ENCODE measurements around the gene LAIR2. TPM values are rescaled to one million over a fixed set of nuclear protein-coding genes. Genes with fewer than 3 reads are reported as not detected.
"Not testable (repeated sequence)": the region's sequence is repeated elsewhere in the genome, so short reads cannot be mapped to it uniquely, and the experiment has no call there.

Gene LAIR2
- total RNA-seq, 1 donor from 2014 or later = 1.7 TPM

- no peak for DNase-seq (ENCODE audit: low spot score)
Measured at GRCh38 chr19:54492568-54492967, 10.1 kb upstream of the LAIR2 start.

DNA sequence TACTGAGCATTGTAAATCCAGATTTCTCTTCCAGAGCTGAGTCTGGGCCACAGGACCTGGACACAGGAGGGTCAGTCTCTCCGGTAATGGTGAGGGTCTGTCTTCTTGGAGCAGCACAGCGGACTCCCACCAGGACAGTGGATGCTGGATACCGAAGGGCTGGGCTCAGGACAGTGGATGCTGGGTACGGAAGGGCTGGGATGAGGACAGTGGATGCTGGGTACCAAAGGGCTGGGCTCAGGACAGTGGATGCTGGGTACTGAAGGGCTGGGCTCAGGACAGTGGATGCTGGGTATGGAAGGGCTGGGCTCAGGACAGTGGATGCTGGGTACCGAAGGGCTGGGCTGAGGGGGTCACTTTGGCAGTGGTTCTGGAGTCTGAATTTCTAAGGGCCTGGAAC, 9.6 kb upstream of the LAIR2 start:
- DNase-seq (ENCODE audit: low spot score) = peak; percentile 55

GRCh38 chr19:54493967-54494585, 8.6 kb upstream of the LAIR2 start:
- no peak for DNase-seq (ENCODE audit: low spot score)

DNA sequence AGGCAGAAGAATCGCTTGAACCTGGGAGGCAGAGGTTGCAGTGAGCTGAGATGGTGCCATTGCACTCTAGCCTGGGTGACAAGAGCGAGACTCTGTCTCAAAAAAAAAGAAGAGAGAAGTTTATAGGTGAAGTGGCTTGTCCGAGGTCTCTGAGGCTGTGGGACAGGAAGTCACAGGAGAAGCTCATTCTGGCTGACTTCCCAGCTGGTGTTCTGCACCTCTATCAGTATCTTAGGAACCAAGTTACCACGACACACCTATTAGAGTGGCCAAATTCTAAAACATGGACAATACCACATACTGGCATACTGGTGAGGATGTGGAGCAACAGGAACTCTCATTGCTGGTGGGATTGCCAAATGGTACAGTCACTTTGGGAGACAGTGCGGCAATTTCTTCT, 7.3 kb upstream of the LAIR2 start:
- not testable (repeated sequence) for DNase-seq (ENCODE audit: low spot score)

DNA sequence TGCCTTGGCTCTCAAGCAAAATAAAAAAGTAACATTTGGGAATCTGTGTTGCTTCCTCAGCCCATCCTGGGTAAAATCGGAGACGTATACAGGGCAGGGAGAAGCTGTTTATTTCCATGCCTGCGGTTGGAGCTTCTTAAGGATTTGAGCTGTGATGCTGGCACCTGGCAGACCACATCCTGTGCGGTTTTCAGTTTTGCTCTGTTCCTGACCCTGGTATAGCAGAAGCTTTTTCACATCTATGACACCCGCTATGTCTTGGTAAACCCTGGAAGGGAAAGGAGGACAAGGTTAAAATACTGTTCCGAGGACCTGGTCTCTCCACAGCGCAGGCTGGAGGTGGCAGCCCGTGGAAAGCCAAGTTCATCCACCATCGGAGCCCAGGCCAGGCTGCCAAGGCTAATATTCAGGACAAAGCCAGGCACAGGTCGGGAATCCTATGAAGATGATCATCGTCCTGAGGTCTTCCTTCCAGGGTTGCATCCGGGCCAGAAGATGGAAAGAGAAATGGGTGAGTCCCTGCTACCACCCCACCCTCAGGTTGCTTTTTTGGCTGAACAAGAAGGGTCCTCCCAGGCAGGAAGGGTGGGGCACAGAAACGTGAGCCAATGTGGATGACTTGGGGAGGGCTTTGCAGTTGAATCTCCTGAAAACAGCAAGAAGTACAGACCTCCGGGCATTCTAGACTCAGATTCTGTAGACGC, 4.7 kb upstream of the LAIR2 start:
- not testable (repeated sequence) for DNase-seq (ENCODE audit: low spot score)

- DNase-seq (ENCODE audit: low spot score) = not testable (repeated sequence)
Measured at GRCh38 chr19:54498451-54498772, 4.2 kb upstream of the LAIR2 start.

DNA sequence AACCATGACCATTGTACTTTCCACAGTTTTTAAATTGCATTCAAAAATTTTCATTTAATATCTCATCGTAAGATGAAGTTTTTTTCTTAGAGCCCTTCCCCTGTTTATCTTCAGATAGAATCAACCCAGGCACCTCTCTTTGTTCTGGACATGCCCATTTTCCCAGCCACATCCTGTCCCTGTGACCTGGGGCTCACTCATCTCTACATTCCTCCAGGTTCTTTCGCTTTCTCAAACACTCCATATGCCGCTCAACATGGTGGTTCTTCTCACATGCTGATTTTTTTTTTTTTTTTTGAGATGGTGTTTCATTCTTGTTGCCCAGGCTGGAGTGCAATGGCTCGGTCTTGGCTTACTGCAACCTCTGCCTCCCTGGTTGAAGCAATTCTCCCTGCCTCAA, 2.9 kb downstream of the LAIR2 start:
- DNase-seq (ENCODE audit: low spot score) = not testable (repeated sequence)

DNA sequence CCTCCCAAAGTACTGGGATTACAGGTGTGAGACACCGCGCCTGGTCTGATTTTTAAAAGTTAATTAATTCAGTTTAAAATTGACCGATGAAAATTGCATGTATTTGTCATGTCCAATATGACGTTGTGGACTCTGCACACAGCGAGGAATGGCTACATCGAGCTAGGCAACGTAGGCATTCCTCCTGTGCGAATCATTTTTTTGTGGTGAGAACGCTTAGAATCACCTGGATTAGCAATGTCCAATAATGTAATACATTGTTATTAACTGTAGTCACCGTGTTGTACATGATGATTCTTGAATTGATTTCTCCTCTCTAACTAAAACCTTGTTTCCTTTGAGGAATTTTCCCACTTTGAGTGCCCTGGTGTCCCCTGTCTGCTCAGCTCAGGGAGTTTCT, 3.4 kb downstream of the LAIR2 start:
- DNase-seq (ENCODE audit: low spot score) = no peak

DNA sequence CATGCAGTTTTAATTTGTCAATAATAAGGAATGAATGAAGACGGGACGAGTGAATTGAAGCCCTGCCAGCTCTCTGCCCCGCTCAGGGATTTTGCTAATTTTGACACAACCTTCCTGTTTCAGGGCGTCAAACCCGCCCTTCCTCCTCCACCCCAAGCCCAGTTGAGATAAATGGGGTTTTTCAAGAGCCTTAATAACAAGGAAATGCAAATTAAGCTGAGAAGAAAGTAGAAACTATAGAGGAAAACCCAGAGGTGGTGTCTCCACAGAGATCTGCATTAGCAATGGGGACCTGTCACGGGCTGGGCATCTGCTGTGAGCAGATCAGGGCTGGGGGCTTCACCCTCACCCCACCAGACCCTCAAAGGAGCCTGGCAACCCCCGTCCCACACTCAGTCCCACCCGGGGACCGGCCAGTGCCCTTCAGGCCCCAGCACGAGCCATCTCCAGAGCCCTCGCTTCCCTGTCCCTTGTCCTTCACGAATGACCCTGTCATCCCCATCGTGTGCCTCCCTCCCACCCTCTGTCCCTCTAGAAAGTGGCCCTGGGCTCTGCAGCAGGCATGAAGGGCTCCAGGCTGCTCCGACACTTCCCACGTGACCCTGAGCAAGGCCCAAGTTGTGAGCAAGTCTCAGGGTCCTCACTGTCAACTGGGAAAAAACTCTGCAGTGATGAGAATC, 4.5 kb downstream of the LAIR2 start:
- DNase-seq (ENCODE audit: low spot score) = not testable (repeated sequence)

- DNase-seq (ENCODE audit: low spot score) = no peak
Measured at GRCh38 chr19:54507824-54508223, 5.2 kb downstream of the LAIR2 start.

DNA sequence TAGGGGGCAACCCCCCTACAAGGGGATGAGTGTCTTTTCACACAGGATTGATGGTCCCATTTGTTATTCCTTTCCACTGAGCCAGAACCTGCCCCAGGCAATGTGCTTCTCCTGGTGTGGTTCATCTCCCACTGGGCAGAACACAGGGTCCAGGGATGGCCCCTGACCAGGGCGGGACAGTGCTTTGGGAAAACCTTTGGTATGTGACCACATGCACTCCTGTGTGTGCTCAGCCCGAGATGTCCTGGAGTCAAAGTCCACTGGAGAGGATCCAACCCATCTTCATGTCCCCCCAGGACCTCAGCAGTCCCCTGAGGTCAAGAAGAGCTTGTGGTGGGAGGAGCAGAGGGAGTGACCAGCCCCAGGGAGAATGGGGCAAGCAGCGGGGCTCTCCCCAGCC, 5.9 kb downstream of the LAIR2 start:
- not testable (repeated sequence) for DNase-seq (ENCODE audit: low spot score)

DNA sequence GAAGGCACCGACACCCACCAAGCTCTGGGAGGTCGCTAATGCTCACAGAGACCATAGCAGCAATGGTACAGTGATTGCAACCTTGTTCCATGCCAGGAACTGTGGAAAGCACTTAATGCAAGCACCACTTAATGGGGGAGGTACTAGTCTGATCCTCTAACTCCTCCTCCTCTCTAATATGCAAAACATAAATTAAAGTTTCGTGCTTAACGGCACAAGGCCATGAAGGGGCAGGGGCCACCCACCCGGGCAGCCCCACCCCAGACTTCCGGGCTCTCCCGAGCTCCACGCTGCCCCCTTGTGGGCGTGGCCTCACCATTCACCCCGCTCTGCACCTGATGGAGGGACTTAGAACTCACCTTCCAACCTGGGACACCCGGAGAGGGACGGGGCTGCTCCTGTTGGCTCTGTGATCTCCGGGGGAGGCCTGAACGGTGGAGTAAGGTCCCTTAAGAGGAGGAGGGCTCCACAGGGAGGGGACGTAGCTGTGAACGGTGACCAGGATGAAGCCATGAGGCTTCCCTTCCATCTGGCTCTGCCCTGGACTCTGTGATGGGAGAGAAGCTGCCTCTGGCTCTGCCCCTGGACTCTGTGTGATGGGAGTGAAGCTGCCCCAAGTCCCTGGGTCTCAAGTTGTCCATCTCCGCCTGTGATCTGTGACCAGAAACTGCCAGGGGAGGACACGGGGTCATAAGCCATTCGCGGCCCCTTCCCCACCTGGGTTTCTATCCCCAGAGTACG, 6.7 kb downstream of the LAIR2 start:
- not testable (repeated sequence) for DNase-seq (ENCODE audit: low spot score)

DNA sequence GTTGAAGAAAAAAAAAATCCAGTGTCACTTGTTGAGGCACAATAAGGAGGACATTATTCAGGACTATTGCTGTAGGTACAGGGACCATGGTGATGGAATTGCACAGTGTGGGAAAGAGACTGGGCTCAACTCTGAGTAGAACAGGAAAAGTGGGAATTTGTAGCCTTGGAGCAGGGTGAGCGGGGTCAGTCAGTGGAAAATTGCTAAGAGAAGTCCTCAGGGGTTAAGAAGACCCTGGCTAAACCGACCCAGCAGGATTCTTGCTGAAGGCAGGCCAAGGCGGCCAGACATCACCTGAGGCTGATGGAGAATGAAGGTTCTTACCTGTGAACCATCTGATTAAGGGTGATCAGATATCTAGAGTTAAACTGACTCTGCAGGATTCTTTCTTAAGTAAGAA, 12.5 kb downstream of the LAIR2 start:
- DNase-seq (ENCODE audit: low spot score) = peak; percentile 24

GRCh38 chr19:54517483-54517882, 14.9 kb downstream of the LAIR2 start:
- peak; percentile 68 for DNase-seq (ENCODE audit: low spot score)

DNA sequence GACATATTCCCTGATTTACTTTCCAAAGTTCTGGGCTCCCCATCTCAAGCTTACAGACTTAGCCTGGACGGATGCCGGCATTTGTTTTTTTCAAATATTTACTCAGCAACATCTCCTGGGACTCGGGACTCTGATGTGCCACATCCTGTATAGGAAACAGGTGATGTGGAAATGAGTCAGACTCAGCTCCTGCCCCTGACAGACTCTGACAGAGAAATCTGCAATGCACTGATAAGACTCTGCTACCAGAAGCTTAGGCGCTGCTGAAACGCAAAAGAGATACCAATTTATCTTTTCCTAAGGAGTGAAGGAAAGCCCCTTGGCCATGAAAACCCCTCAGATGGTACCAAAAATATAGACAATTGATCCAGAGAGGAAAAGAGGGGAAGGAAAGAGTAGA, 16.2 kb downstream of the LAIR2 start:
- DNase-seq (ENCODE audit: low spot score) = no peak

- peak; percentile 60 for DNase-seq (ENCODE audit: low spot score)
Measured at GRCh38 chr19:54521022-54521859, 18.6 kb downstream of the LAIR2 start.

- peak; percentile 22 for DNase-seq (ENCODE audit: low spot score)
Measured at GRCh38 chr19:54521860-54522513, 19.4 kb downstream of the LAIR2 start.

DNA sequence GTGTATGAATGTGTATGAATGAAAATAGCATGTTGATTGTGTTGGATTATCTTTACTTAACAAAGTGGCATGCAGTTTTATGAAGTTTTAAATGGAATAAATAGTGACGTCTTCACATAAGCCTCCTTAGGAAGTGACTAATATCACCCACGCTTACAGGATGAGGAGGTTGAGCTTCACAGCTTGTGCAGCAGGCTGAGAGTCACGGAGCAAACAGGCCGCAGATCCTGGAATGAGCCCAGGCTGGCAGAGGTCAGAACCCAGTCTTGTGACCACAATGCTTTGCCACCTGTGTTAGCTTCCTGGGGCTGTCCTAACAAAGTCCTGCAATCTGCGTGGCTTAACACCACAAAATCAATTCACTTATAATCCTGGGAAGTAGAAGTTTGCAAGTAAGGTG, 20.8 kb downstream of the LAIR2 start:
- DNase-seq (ENCODE audit: low spot score) = peak; percentile 30

GRCh38 chr19:54525636-54526035, 23.0 kb downstream of the LAIR2 start:
- no peak for DNase-seq (ENCODE audit: low spot score)

GRCh38 chr19:54526972-54527371, 24.3 kb downstream of the LAIR2 start:
- DNase-seq (ENCODE audit: low spot score) = no peak

All from mesenteric fat pad (tissue), 1 donor.